ENCODE data around the gene CFAP70. TPM values are rescaled to one million over a fixed set of nuclear protein-coding genes. Genes with fewer than 3 reads are reported as not detected.

The CFAP70 gene
- polyA plus RNA-seq, 1 experiment = 0.24 TPM

GRCh38 chr10:73364964-73365363 is 6.3 kb upstream of the CFAP70 start:
- no peak for DNase-seq (ENCODE audit: low read depth, low spot score)
- H3K27ac ChIP-seq (ENCODE audit: low read depth, low read length) = no peak overlapping the region
- H3K27me3 ChIP-seq (ENCODE audit: control insufficient read depth, insufficient read depth, low read length) = no peaks in the 10 kb centered on the region
- H3K4me3 ChIP-seq (ENCODE audit: low read depth, low read length) = no peak overlapping the region
- no peaks in the 10 kb centered on the region for H3K9me3 ChIP-seq (ENCODE audit: control insufficient read depth, insufficient read depth, low read length)
- POLR2A ChIA-PET = no interaction called here
- TF ChIP-seq, protein P1, sequence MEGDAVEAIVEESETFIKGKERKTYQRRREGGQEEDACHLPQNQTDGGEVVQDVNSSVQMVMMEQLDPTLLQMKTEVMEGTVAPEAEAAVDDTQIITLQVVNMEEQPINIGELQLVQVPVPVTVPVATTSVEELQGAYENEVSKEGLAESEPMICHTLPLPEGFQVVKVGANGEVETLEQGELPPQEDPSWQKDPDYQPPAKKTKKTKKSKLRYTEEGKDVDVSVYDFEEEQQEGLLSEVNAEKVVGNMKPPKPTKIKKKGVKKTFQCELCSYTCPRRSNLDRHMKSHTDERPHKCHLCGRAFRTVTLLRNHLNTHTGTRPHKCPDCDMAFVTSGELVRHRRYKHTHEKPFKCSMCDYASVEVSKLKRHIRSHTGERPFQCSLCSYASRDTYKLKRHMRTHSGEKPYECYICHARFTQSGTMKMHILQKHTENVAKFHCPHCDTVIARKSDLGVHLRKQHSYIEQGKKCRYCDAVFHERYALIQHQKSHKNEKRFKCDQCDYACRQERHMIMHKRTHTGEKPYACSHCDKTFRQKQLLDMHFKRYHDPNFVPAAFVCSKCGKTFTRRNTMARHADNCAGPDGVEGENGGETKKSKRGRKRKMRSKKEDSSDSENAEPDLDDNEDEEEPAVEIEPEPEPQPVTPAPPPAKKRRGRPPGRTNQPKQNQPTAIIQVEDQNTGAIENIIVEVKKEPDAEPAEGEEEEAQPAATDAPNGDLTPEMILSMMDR (IDR thresholded peaks at IDR 0.05; ENCODE audit: low read depth, low read length) = no peak
- CTCF ChIA-PET = no interaction called here

- TF ChIP-seq, protein P1 (IDR thresholded peaks at IDR 0.05; ENCODE audit: low read depth, low read length) = no peak
- no peak overlapping the region for H3K27ac ChIP-seq (ENCODE audit: low read depth, low read length)
- no peak overlapping the region for H3K4me3 ChIP-seq (ENCODE audit: low read depth, low read length)
- CTCF ChIA-PET = no interaction called here
- peaks cover 11% of the 10 kb centered on the region for H3K27me3 ChIP-seq (ENCODE audit: control insufficient read depth, insufficient read depth, low read length)
- no peaks in the 10 kb centered on the region for H3K9me3 ChIP-seq (ENCODE audit: control insufficient read depth, insufficient read depth, low read length)
- POLR2A ChIA-PET = interaction anchor here (1.0 kb wide), 1 partner anchor 191 kb away, joined by 3 read pairs; no protein-coding TSS in a partner anchor
- no peak for DNase-seq (ENCODE audit: low read depth, low spot score)
Observed at GRCh38 chr10:73359492-73359891, 828 bp upstream of the CFAP70 start.

DNA sequence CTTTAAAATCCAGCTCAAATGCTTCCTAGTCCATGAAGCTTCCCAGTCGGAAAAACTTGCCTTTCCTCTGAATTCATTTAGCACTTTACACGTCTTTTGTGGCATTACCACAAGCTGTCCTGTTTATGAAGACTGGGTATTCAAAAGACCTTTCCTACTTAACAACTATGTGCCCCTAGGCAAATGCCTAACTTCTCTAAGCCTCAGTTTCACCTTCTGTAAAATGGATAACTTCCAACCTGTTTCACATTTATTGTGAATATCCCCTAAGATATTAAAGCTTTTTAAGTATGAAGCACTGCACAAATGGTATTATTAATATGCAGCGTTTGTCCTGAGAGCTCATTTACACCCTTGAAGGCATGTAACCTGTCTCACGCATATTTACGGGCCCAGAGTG is 843 bp downstream of the CFAP70 start:
- Histone ChIP-seq H3K4me3 (ENCODE audit: low read depth, low read length) (peak overlapping the region; percentile 92), H3K27ac (ENCODE audit: low read depth, low read length) (no peak overlapping the region), H3K9me3 (ENCODE audit: control insufficient read depth, insufficient read depth, low read length) (no peaks in the 10 kb centered on the region), H3K27me3 (ENCODE audit: control insufficient read depth, insufficient read depth, low read length) (peaks cover 11% of the 10 kb centered on the region)
- CTCF ChIA-PET = no interaction called here
- DNase-seq (ENCODE audit: low read depth, low spot score) = no peak
- TF ChIP-seq, protein P1 (IDR thresholded peaks at IDR 0.05; ENCODE audit: low read depth, low read length) = no peak
- POLR2A ChIA-PET = no interaction called here

DNA sequence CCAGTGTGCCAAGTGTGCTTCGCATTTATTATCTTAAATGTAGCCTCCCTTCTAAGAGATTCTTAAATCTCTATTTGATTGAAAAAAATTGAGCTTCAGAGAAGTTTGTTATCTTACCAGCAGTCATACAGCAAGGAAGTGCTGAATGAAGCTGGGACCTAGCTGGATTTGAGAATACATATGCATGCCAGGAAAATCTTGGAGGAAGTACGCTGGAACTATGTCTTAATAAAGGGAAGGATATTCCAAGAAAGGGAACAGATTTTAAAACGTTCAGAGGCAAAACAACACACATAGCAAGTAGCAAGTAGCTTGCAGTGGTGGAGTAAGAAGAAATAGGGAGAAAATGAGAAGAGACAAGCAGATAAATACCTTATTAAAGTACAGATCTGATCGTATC is 1.5 kb downstream of the CFAP70 start:
- CTCF ChIA-PET = interaction anchor here (1.0 kb wide), 1 partner anchor 93 kb away, joined by 4 read pairs; no protein-coding TSS in a partner anchor
- H3K27me3 ChIP-seq (ENCODE audit: control insufficient read depth, insufficient read depth, low read length) = peaks cover 16% of the 10 kb centered on the region
- TF ChIP-seq, protein P1 (IDR thresholded peaks at IDR 0.05; ENCODE audit: low read depth, low read length) = no peak
- no peak overlapping the region for H3K4me3 ChIP-seq (ENCODE audit: low read depth, low read length)
- no peak overlapping the region for H3K27ac ChIP-seq (ENCODE audit: low read depth, low read length)
- no peak for DNase-seq (ENCODE audit: low read depth, low spot score)
- no peaks in the 10 kb centered on the region for H3K9me3 ChIP-seq (ENCODE audit: control insufficient read depth, insufficient read depth, low read length)
- POLR2A ChIA-PET = no interaction called here

GRCh38 chr10:73344269-73344668 is 14.4 kb downstream of the CFAP70 start:
- H3K4me3 ChIP-seq (ENCODE audit: low read depth, low read length) = no peak overlapping the region
- POLR2A ChIA-PET = no interaction called here
- H3K9me3 ChIP-seq (ENCODE audit: control insufficient read depth, insufficient read depth, low read length) = peaks cover 10% of the 10 kb centered on the region; the same call in 1 of the 2 replicates
- CTCF ChIA-PET = no interaction called here
- H3K27me3 ChIP-seq (ENCODE audit: control insufficient read depth, insufficient read depth, low read length) = peaks cover 6% of the 10 kb centered on the region
- H3K27ac ChIP-seq (ENCODE audit: low read depth, low read length) = no peak overlapping the region
- no peak for DNase-seq (ENCODE audit: low read depth, low spot score)
- TF ChIP-seq, protein P1 (IDR thresholded peaks at IDR 0.05; ENCODE audit: low read depth, low read length) = no peak
